HCT116 (cell line): ENCODE results near the gene SLC25A31. TPM values are rescaled to one million over a fixed set of nuclear protein-coding genes. Genes with fewer than 3 reads are reported as not detected.

Experiments
- ATAC-seq: fragments of 200-7000 bp; cut with Tn5 transposase; 2 replicates; pipeline ENCODE4 v1.9.1; 2020; ENCODE audit warnings: mild to moderate bottlenecking, moderate library complexity
- BruUV-seq: library from RNA; stranded (reverse); fragments of 400-500 nt; replicated peaks from 2 replicates; lab custom pipeline; 2021; lab: Mats Ljungman, UMichigan
- CTCF ChIA-PET: fragments of 300-600 bp; sonication (Branson Sonifier 250); formaldehyde crosslinking; loops from one replicate; lab custom pipeline; 2021; ENCODE audit warnings: antibody characterized with exemption; lab: Charles Lee
- POLR2A ChIA-PET: fragments of 300-600, 350-600 bp; sonication (Branson Sonifier 250); formaldehyde crosslinking; loops from one replicate; lab custom pipeline; 2021; ENCODE audit warnings: antibody characterized with exemption; lab: Charles Lee
- RAD21 ChIA-PET, 2 experiments: fragments of 300-600 bp; sonication (Branson Sonifier 250); formaldehyde crosslinking; loops; one replicate each; lab custom pipeline; 2023; ENCODE audit warnings: low total read pairs in 2 of 2; ENCODE audit not compliant: uncharacterized antibody in 2 of 2, unreplicated experiment in 2 of 2, low non-redundant PET in 1 of 2; lab: Charles Lee
- DNase-seq: peaks from one replicate; pipeline ENCODE4 v3.0.0-alpha.2; 2010; ENCODE audit warnings: low read depth, low spot score
- H2AFZ ChIP-seq: fragments of 200-600 bp; shearing (Covaris generic), sonication (generic); 2 replicates; pipeline ENCODE4 v1.6.1; 2017; ENCODE audit warnings: low read depth, mixed run types, mixed read lengths, antibody characterized with exemption, low read length; ENCODE audit not compliant: poor library complexity, severe bottlenecking
- H3K27ac ChIP-seq: 2 replicates; pipeline ENCODE4 v1.5.1; 2012; ENCODE audit warnings: low read depth, low read length
- H3K27me3 ChIP-seq: fragments of 200-600 bp; sonication (generic); 2 replicates; pipeline ENCODE4 v1.6.1; 2016; ENCODE audit warnings: mixed run types, low read length, mixed read lengths; ENCODE audit not compliant: insufficient read depth
- H3K36me3 ChIP-seq, 2 experiments: fragments of 200-500 bp in 1 of 2; fragments of 200-600 bp in 1 of 2; sonication (Bioruptor generic) in 1 of 2; sonication (generic) in 1 of 2; 2 replicates each; pipeline versions ENCODE4 v1.5.1 to v1.6.1; 2014 to 2016; ENCODE audit warnings: low read length in 2 of 2, inconsistent platforms in 1 of 2, mixed read lengths in 1 of 2, mixed run types in 1 of 2; ENCODE audit not compliant: insufficient read depth in 2 of 2, control insufficient read depth in 1 of 2
- H3K4me1 ChIP-seq, 2 experiments: fragments of 200-600 bp in 1 of 2; sonication (generic) in 1 of 2; 2 replicates each; pipeline versions ENCODE4 v1.5.1 to v1.6.1; 2012 to 2017; ENCODE audit warnings: low read length in 2 of 2, inconsistent platforms in 1 of 2, mild to moderate bottlenecking in 1 of 2, mixed read lengths in 1 of 2, mixed run types in 1 of 2, moderate library complexity in 1 of 2; ENCODE audit not compliant: insufficient read depth in 2 of 2, control insufficient read depth in 1 of 2
- H3K4me2 ChIP-seq: fragments of 200-600 bp; sonication (generic); 2 replicates; pipeline ENCODE4 v1.6.1; 2017; ENCODE audit warnings: mixed run types, low read length, mixed read lengths
- H3K4me3 ChIP-seq, 2 experiments: fragments of 200-600 bp in 1 of 2; sonication (generic) in 1 of 2; replicated peaks in 1 of 2; 2 replicates each; pipeline ENCODE4 v1.5.1; 2011 to 2016; ENCODE audit warnings: low read length in 2 of 2, control low read depth in 1 of 2, low read depth in 1 of 2, mild to moderate bottlenecking in 1 of 2, mixed read lengths in 1 of 2, mixed run types in 1 of 2
- H3K79me2 ChIP-seq: fragments of 200-600 bp; sonication (generic); 2 replicates; pipeline ENCODE4 v1.6.1; 2017; ENCODE audit warnings: mild to moderate bottlenecking, mixed run types, low read length, moderate library complexity, mixed read lengths; ENCODE audit not compliant: insufficient read depth
- H3K9ac ChIP-seq: fragments of 200-600 bp; sonication (generic); 2 replicates; pipeline ENCODE4 v1.6.1; 2016; ENCODE audit warnings: low read length, mixed read lengths
- H3K9me2 ChIP-seq: fragments of 200-600 bp; sonication (generic), shearing (Covaris generic); 2 replicates; pipeline ENCODE4 v1.6.1; 2017; ENCODE audit warnings: mixed run types, mild to moderate bottlenecking, moderate library complexity; ENCODE audit not compliant: insufficient read depth
- H3K9me3 ChIP-seq, 2 experiments: fragments of 200-500 bp in 1 of 2; fragments of 200-600 bp in 1 of 2; sonication (Bioruptor generic) in 1 of 2; sonication (generic) in 1 of 2; 2 replicates each; pipeline ENCODE4 v1.6.1; 2014 to 2017; ENCODE audit warnings: low read length in 2 of 2, mixed read lengths in 2 of 2, inconsistent platforms in 1 of 2, low read depth in 1 of 2, mild to moderate bottlenecking in 1 of 2, mixed run types in 1 of 2, moderate library complexity in 1 of 2; ENCODE audit not compliant: control insufficient read depth in 1 of 2, insufficient read depth in 1 of 2
- H4K20me1 ChIP-seq: fragments of 200-600 bp; sonication (generic), shearing (Covaris generic); 2 replicates; pipeline ENCODE4 v1.6.1; 2017; ENCODE audit warnings: mixed run types, mild to moderate bottlenecking, moderate library complexity; ENCODE audit not compliant: insufficient read depth
- EGR1 ChIP-seq: IDR thresholded peaks from 2 replicates; pipeline ENCODE4 v1.6.1; 2012; ENCODE audit warnings: low read depth
- JUND ChIP-seq: IDR thresholded peaks from 2 replicates; pipeline ENCODE4 v1.6.1; 2012
- POLR2A ChIP-seq: IDR thresholded peaks from 2 replicates; pipeline ENCODE4 v1.7.0; 2011; ENCODE audit warnings: borderline replicate concordance; ENCODE audit not compliant: insufficient read depth, insufficient read length; ENCODE audit errors: extremely low read depth
- SP1 ChIP-seq: IDR thresholded peaks from 2 replicates; pipeline ENCODE4 v1.6.1; 2012; ENCODE audit warnings: low read depth
- ZBTB33 ChIP-seq: IDR thresholded peaks from 2 replicates; pipeline ENCODE4 v1.6.1; 2011; ENCODE audit warnings: mild to moderate bottlenecking, low read length, moderate library complexity; ENCODE audit not compliant: insufficient replicate concordance; ENCODE audit errors: extremely low read depth
- ZFX ChIP-seq: fragments of 450-650 bp; IDR thresholded peaks from 2 replicates; pipeline ENCODE4 v1.6.1; 2017
- intact Hi-C: fragments of 100-400 bp; cut with micrococcal nuclease; formaldehyde crosslinking; loops from 2 replicates; pipeline ENCODE4 v1.10.0; 2022
- total RNA-seq: library from RNA; stranded (reverse); gene quantifications from one replicate; pipeline ENCODE4 v1.2.1, GENCODE V29; 2021; ENCODE audit not compliant: unreplicated experiment
- TF ChIP-seq, protein P1 (sequence below): IDR thresholded peaks from 2 replicates; pipeline ENCODE4 v1.6.1; 2012; ENCODE audit warnings: low read depth

Gene SLC25A31
- total RNA-seq, 1 experiment from 2014 or later: not detected

DNA sequence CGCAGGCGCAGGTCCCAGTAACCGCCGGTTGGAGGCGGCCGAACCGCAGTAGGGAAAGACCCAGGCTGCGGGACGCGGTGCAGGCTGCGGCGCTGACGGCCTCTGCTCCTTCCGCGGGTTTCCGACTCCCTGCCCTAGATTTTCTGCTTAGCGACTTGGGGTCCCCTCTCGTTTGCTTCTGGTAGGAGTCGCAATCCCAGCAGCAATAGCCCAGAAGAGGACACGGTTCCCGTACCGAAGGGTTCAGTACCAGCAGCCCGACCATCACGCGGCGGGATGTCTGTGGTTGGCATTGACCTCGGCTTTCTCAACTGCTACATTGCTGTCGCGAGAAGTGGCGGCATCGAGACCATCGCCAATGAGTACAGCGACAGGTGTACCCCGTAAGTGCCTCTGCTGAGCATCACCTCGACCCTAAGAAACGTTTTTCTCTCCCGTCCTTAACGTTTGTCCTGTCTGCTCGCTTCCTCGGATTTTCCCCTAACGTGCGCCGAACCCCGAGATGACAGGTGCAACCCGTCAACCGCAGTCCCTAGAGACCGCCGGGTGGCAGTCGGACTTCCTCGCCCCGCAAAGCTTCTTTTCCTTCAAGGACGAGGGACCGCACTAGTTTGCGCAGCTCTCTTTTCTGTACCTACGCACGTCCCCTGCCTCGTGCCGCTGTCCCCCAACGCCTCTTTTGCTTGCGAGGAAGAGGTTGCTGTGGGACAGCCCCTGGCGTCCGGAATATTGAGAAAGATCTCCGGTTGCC lies 52.2 kb downstream of the SLC25A31 start, which contains the start of gene HSPA4L (continued):
- no peak for TF ChIP-seq ZFX
- TF ChIP-seq EGR1: no peak

- Histone ChIP-seq H3K9me3 (no peaks in the 10 kb centered on the region), H3K36me3 (no peaks in the 10 kb centered on the region), H3K4me2 (peak overlapping the region; percentile 93), H2AFZ (peak overlapping the region; percentile 90), H3K9ac (peak overlapping the region; percentile 69), H3K27me3 (no peaks in the 10 kb centered on the region), H4K20me1 (no peaks in the 10 kb centered on the region), H3K4me1 (peaks cover 11 to 27% of the 10 kb centered on the region in 2 experiments; a peak in 3 of 4 replicates), H3K27ac (peak overlapping the region; percentile 43; the same call in 1 of the 2 replicates), H3K9me2 (no peaks in the 10 kb centered on the region), H3K4me3 (peak overlapping the region; percentile 71 to 83), H3K79me2 (peaks cover 49% of the 10 kb centered on the region)
- TF ChIP-seq, protein P1, sequence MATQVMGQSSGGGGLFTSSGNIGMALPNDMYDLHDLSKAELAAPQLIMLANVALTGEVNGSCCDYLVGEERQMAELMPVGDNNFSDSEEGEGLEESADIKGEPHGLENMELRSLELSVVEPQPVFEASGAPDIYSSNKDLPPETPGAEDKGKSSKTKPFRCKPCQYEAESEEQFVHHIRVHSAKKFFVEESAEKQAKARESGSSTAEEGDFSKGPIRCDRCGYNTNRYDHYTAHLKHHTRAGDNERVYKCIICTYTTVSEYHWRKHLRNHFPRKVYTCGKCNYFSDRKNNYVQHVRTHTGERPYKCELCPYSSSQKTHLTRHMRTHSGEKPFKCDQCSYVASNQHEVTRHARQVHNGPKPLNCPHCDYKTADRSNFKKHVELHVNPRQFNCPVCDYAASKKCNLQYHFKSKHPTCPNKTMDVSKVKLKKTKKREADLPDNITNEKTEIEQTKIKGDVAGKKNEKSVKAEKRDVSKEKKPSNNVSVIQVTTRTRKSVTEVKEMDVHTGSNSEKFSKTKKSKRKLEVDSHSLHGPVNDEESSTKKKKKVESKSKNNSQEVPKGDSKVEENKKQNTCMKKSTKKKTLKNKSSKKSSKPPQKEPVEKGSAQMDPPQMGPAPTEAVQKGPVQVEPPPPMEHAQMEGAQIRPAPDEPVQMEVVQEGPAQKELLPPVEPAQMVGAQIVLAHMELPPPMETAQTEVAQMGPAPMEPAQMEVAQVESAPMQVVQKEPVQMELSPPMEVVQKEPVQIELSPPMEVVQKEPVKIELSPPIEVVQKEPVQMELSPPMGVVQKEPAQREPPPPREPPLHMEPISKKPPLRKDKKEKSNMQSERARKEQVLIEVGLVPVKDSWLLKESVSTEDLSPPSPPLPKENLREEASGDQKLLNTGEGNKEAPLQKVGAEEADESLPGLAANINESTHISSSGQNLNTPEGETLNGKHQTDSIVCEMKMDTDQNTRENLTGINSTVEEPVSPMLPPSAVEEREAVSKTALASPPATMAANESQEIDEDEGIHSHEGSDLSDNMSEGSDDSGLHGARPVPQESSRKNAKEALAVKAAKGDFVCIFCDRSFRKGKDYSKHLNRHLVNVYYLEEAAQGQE: no peak
- TF ChIP-seq JUND (no peak), POLR2A (no peak), ZFX (no peak), SP1 (no peak), ZBTB33 (no peak)
- POLR2A ChIA-PET: interaction anchor here (1.2 to 1.3 kb wide), 2 partner anchors 29 to 93 kb away, joined by 3 read pairs; no protein-coding TSS in a partner anchor
- CTCF ChIA-PET: no interaction called here
- BruUV-seq: no TSS peak
- RAD21 ChIA-PET: no interaction called here
- intact Hi-C loops: loop anchor here (1.0 kb wide), 1 partner anchor 97 kb away; the partner anchor contains the start of gene PLK4
- DNase-seq: peak; percentile 24
- ATAC-seq: peak; percentile 9; the same call in 1 of the 2 replicates
Measured at GRCh38 chr4:127783026-127783769, 53.0 kb downstream of the SLC25A31 start.
